Pancreas (tissue), 10 donors: ENCODE measurements around the gene ALPK3. TPM values are rescaled to one million over a fixed set of nuclear protein-coding genes. Genes with fewer than 3 reads are reported as not detected.

ENCODE experiments used
- ATAC-seq, 4 donors: fragments of 200-7000 bp; cut with Tn5 transposase; one replicate each; pipeline versions ENCODE4 v1.8.0 to v1.9.1; 2020; ENCODE audit warnings: mild to moderate bottlenecking in 4 of 4, moderate library complexity in 4 of 4
- DNase-seq, 6 donors: peaks; one replicate each; pipeline ENCODE4 v3.0.0-alpha.2; 2020
- FAIRE-seq: peaks from 2 replicates; lab custom pipeline; 2012; peaks lifted over from hg19 to GRCh38; lab: Jason Lieb, UNC
- H3K27ac ChIP-seq, 4 donors: fragments of 200-600 bp; sonication (generic); 1 replicate in 3 of 4; 2 replicates in 1 of 4; pipeline versions ENCODE4 v1.5.0 to v1.8.0; 2020
- H3K27me3 ChIP-seq, 4 donors: fragments of 200-600 bp; one replicate each; pipeline ENCODE4 v1.8.0; 2021
- H3K36me3 ChIP-seq, 3 donors: fragments of 200-600 bp; sonication (generic) in 1 of 3; one replicate each; pipeline versions ENCODE4 v1.5.0 to v1.8.0; 2020 to 2021
- H3K4me1 ChIP-seq, 3 donors: fragments of 200-600 bp; one replicate each; pipeline ENCODE4 v1.8.0; 2021
- H3K4me3 ChIP-seq, 4 donors: fragments of 200-600 bp; sonication (generic) in 2 of 4; one replicate each; pipeline versions ENCODE4 v1.5.0 to v1.8.0; 2020 to 2021
- H3K9me3 ChIP-seq, 4 donors: fragments of 200-600 bp; one replicate each; pipeline ENCODE4 v1.8.0; 2021
- CTCF ChIP-seq, 4 donors: fragments of 200-600 bp; sonication (generic) in 3 of 4; IDR thresholded peaks; one replicate each; pipeline versions ENCODE4 v1.5.0 to v1.8.0; 2021; ENCODE audit warnings: antibody characterized with exemption in 4 of 4
- WGBS, 2 donors: extraction: QIAGEN DNeasy Blood & Tissue Kit; methylation state at CpG; one replicate each; pipeline ENCODE4 v1.1.7; 2013; 5-methylcytosine and 5-hydroxymethylcytosine counted together
- intact Hi-C, 3 donors: fragments of 100-400 bp; cut with DNase I; formaldehyde crosslinking; loops; one replicate each; pipeline versions ENCODE4 v1.11.1 to v1.14.2; 2022
- polyA plus RNA-seq, 2 donors: library from polyadenylated mRNA; stranded (reverse); fragments of 200-250 nt; gene quantifications; one replicate each; pipeline ENCODE4 v1.2.3, GENCODE V29; 2013
- total RNA-seq, 6 donors: library from RNA; stranded (reverse); fragmentation: NEBNext Ultra II Directional in 4 of 6; extraction: Animal tissue kit (Norgen Biotek cat#: 25700) in 4 of 6; gene quantifications; one replicate each; pipeline versions ENCODE4 v1.2.1 to v1.2.4, GENCODE V29; 2021 to 2023
- donor health status: healthy with polysubstance abuse.
- donor health status: DM: no; HTN: no; CAD: no; lungs with moderate emphysema.
- donor health status: DM: no; HTN: no; CAD: no.
- donor health status: control.
- donor health status: control.
- donor health status: Bipolar disorder and iron deficiency.
- donor health status: DM: yes; HTN: yes; CAD: no.
- donor health status: DM: no; HTN: no; CAD: no.
- donor health status: DM: no; HTN: no; CAD: no.
- donor health status: DM: yes; HTN: yes; CAD: no.

ALPK3 gene
- total and polyA plus RNA-seq, 8 donors: 3.2 to 23.7 (median 9.3) TPM

DNA sequence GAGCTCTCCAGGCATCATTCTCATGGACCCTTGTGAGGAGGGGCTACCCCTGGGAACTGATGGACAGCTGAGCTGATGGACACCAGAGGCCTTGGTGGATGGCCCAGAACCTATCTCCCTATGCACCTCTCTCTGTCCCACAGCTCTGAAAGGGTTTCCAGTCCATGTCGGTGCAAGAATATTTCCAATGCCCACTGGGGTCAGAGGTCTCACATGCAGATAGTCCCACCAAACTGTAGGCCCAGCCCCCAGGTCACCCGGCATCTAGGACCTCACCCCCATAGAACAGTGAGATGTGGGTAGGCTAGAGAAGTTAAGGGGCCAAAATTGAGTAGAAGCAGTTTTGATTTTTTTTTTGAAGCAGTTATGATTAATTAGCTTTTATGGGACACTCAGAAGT, 2.6 kb downstream of the ALPK3 start:
- peak overlapping the region in 2 of 4 donors; percentile 82 to 90 for H3K27ac ChIP-seq
- FAIRE-seq (no peak), DNase-seq (no peak), ATAC-seq (no peak)
- no peak for TF ChIP-seq CTCF (IDR thresholded peaks at IDR 0.05)
- H3K9me3 ChIP-seq: no peaks in the 10 kb centered on the region
- 84 to 89% methylated on average over 2 of the region's 2 CpGs for WGBS, 2 donors
- peak overlapping the region in 1 of 4 donors; percentile 43 for H3K4me3 ChIP-seq
- peaks cover 12 to 20% (median 17%) of the 10 kb centered on the region in 3 donors for H3K4me1 ChIP-seq
- H3K36me3 ChIP-seq: no peaks in the 10 kb centered on the region
- H3K27me3 ChIP-seq: no peaks in the 10 kb centered on the region
- intact Hi-C loops: loop anchor here in 1 of 3 donors (5.0 kb wide), 1 partner anchor 63 kb away; the partner anchor contains the start of gene SLC28A1

DNA sequence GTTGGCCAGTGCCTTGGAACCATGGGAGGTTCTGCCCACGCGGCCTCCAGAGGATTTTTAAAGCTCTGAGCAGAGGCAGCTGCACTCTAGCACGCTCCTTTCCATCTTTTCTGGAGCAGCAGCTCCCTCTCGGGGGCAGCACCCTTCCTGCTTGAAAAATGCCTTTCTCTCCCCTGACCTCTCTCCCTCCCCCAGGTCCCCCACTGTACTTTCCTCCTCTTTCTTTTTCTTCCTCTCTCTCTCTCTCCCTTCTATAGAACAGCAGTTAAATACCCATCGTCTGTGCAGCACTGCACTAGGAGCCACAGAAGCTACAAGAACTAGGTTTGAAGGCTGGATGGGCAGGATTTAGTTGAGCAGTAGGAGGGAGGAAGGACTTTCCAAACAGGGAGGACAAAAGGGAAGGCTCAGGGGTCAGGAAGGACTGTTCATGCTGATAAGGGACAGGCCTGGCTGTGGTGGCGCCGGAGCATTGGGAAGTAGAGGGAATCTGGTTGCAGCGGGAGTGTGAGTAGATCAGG, 4.4 kb downstream of the ALPK3 start:
- H3K27me3 ChIP-seq: no peaks in the 10 kb centered on the region
- no peak overlapping the region for H3K4me3 ChIP-seq
- no peaks in the 10 kb centered on the region for H3K36me3 ChIP-seq
- no peak overlapping the region for H3K27ac ChIP-seq
- TF ChIP-seq CTCF (IDR thresholded peaks at IDR 0.05): no peak
- no peak for FAIRE-seq
- WGBS, 2 donors: 78 to 88% methylated on average over 8 of the region's 8 CpGs
- intact Hi-C loops: loop anchor here in 1 of 3 donors (5.0 kb wide), 1 partner anchor 61 kb away; the partner anchor contains the start of gene SLC28A1
- H3K4me1 ChIP-seq: peaks cover 12 to 20% (median 17%) of the 10 kb centered on the region in 3 donors
- no peak for DNase-seq
- ATAC-seq: no peak
- no peaks in the 10 kb centered on the region for H3K9me3 ChIP-seq

DNA sequence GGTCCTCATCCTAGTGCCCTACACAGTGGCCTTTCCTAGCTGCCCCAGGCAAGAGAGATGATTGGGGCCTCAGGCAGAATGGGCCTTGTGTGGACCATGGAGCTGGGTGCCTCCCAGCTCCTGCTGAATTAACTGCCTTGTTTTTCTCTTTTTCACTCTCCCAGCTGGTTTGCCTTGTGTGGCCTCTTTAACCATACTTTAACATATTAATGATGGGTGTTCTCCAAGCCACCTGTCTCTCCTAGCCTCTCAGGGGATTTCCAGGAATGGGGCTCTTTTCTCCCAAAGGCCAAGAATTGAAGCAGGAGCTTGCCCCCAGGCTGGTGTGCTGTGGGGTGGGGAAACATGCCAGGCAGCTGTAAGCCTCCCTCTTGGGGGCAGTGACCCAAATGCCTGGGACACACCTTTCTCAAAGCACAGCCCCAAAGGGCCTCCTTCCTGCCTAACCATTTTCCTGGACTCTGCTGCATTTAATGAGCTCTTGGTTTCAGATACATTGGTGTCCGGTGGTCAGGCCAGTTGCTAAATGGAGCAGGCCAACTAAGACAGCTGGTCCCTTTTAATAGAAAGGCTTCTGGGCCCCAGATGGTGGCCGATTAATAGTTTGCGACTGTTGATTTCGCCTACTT, 5.6 kb downstream of the ALPK3 start:
- Histone ChIP-seq H3K4me3 (no peak overlapping the region), H3K4me1 (peaks cover 12 to 20% (median 17%) of the 10 kb centered on the region in 3 donors), H3K9me3 (no peaks in the 10 kb centered on the region), H3K27ac (no peak overlapping the region), H3K36me3 (no peaks in the 10 kb centered on the region), H3K27me3 (no peaks in the 10 kb centered on the region)
- TF ChIP-seq CTCF (IDR thresholded peaks at IDR 0.05): no peak
- FAIRE-seq: no peak
- intact Hi-C loops: loop anchor here in 1 of 3 donors (5.0 kb wide), 1 partner anchor 60 kb away; the partner anchor contains the start of gene SLC28A1
- no peak for ATAC-seq
- no peak for DNase-seq
- WGBS, 2 donors: 87 to 96% methylated on average over 4 of the region's 4 CpGs

DNA sequence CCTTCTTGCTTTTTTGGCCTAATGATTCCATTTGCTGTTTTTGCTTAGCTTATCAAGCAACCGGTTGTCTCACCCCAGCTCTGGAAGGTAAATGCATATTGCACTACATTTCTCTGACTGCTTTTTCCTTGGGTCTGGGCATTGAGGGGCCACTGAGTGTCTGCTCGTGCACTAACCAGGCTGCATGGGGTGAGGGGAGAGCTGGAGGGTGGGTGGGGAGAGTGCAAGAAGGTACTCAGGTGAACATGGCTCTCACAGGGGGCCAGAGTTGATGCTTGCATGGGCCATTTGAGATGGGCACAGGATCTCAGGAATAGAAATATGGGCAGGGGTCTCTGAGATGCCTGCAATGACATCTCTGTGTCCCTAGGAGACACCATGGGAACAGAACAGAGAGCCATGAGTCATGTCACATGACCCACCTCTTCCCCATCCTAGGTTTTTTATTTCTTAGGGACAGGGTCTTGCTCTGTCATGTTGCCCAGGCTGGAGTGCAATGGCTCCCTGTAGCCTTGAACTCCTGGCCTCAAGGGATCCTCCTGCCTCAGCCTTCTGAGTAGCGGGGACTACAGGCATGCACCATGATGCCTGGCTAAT, 6.2 kb downstream of the ALPK3 start:
- peaks cover 13 to 15% (median 14%) of the 10 kb centered on the region in 3 donors for H3K4me1 ChIP-seq
- intact Hi-C loops: loop anchor here in 1 of 3 donors (5.0 kb wide), 1 partner anchor 59 kb away; the partner anchor contains the start of gene SLC28A1
- no peak overlapping the region for H3K27ac ChIP-seq

More for the DNA sequence above, 6.2 kb downstream of the ALPK3 start:
- DNase-seq (no peak), ATAC-seq (no peak), FAIRE-seq (no peak)
- WGBS, 2 donors: 84 to 89% methylated on average over 3 of the region's 3 CpGs
- TF ChIP-seq CTCF (IDR thresholded peaks at IDR 0.05): no peak
- Histone ChIP-seq H3K36me3 (no peaks in the 10 kb centered on the region), H3K27me3 (no peaks in the 10 kb centered on the region), H3K4me3 (no peak overlapping the region), H3K9me3 (no peaks in the 10 kb centered on the region)
